ENCODE measurements around the gene HRAS.

GRCh38 chr11:567629-568292 is 32.4 kb upstream of the HRAS start:
- no peak for TF ChIP-seq CTCF (IDR thresholded peaks at IDR 0.05)
- TF ChIP-seq POLR2A (IDR thresholded peaks at IDR 0.05): no peak
